Left renal pelvis (tissue), 4 donors: ENCODE measurements around the gene ASTE1. TPM values are rescaled to one million over a fixed set of nuclear protein-coding genes. Genes with fewer than 3 reads are reported as not detected.
"Not testable (repeated sequence)": the region's sequence is repeated elsewhere in the genome, so short reads cannot be mapped to it uniquely, and the experiment has no call there.

Source experiments
- DNase-seq, 4 donors: peaks; one replicate each; pipeline ENCODE4 v3.0.0-alpha.2; 2013; ENCODE audit warnings: low read depth in 4 of 4, low spot score in 3 of 4
- polyA plus RNA-seq, 4 donors: library from polyadenylated mRNA; unstranded; fragments of 120-200 nt; gene quantifications; one replicate each; pipeline ENCODE4 v1.2.1, GENCODE V29; 2013; ENCODE audit not compliant: insufficient read length in 4 of 4

The ASTE1 gene
- polyA plus RNA-seq, 4 donors: 12.8 to 15.9 (median 13.9) TPM

DNA sequence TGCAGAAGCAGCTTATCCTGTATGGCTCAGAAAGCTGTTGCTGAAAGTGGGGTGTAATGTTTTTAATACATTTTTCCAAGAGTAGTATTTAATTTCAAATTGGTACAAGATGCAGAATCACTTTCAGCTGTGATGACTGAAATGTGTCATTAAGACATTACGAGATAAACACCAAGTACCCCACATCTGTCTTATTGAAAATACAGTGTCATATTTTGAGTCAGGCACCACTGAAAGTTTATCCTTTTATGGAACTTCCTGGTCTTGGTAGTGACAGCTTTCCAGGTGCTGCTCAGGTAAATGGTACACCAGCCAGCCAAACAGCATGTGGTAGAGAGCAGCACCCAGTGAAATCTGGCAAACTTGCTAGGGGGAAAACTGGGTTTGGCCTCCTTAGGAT is 16.9 kb downstream of the ASTE1 start:
- no peak for DNase-seq

DNA sequence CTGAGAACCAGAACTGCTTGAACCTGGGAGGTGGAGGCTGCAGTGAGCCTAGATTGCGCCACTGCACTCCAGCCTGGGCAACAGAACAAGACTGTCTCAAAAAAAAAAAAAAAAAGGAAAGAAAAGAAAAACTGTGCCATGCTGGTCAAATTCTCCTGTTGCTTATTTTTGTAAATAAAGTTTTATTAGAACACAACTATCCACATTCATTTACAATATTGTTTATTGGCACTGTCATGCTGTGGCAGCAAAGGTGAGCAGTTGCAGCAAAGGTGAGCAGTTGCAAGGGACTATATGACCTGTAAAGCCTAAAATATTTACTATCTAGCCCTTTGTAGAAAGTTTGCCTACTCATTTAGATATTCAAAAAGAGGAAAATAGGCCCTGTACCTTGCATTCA is 18.3 kb downstream of the ASTE1 start:
- DNase-seq: no peak

DNA sequence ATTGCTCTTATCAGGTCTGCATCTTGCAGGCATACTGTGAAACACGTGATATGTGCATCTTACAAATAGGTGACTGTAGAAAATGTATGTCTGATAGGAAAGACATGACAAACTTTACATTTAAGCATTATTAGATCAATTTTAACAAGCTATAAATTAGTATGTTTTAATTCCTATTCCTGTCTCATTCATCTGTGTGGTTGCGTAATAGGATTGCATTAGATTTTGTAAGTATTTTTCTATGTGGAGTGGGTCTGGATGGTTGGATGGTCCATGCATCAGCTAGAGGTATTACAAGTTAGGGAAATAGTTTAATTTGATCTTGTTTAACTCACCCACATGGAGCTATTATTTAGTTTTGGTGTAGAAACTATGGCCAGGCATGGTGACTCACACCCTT is 18.8 kb downstream of the ASTE1 start:
- no peak for DNase-seq

DNA sequence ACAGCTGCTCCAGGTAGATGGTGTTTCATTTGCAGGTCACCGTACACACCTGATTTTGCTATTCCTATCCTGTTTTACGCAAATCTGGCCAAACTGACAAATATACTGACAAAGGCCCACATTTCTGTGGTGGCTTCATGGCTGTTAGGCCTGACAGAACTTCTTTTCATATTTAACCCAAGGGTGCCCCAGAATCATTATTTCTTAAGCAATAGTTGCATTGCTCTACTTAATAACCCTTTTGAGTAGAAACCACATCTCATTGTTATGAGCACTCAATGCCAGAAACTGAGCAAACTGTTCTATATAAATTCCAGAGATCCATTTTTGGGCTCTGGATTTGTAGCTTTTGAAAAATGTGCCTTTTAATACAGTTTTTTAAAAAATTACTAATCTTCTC is 19.4 kb downstream of the ASTE1 start:
- no peak for DNase-seq

DNA sequence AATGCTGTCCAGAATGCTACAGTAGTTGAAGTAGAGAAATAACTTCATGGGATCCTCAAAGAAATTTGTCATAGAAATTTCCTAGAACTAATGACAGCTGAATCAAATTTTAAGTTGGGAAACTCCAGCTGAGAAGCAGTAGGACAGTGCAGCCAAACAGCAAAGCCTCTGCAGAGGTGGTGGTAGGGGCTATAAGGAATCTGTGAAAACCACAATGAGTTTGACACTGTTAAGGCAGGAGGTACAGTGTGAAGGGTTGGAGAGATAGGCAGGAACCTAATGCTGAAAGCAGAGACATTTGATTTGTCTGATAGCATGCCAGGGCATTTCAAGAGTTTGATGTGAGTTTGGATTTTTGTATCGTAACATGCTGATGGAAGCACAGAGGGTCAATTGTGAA is 22.0 kb downstream of the ASTE1 start:
- no peak for DNase-seq

DNA sequence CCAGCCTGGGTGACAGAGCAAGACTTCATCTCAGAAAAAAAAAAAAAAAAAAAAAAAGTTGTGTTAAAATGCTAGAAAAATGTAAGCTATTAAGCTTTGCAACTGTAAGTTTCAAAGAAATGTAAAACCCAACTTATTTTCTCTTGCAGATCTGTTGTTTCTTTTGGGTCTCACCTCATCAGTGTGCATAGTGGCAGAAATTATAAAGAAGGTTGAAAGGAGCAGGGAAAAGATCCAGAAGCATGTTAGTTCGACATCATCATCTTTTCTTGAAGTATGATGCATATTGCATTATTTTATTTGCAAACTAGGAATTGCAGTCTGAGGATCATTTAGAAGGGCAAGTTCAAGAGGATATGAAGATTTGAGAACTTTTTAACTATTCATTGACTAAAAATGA is 25.6 kb downstream of the ASTE1 start:
- no peak for DNase-seq

DNA sequence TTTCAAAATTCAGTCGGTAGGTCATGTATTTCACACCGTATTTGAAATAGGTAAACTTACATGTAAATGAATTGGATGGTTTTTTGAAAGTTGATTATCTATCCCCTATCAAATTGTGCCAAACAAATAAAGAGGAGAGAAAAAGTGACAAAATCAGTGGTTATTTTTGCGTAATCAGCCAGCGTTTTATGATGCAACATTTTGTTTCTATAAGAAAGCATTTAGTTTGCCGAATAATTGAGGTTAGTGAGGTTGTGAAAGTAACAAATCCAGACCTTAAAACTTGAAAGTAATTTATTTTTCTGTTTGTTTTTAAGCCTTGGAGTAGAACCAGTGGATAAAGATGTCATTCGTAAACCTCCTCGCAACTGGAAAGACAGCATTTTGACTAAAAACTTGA is 29.3 kb downstream of the ASTE1 start:
- DNase-seq: no peak

DNA sequence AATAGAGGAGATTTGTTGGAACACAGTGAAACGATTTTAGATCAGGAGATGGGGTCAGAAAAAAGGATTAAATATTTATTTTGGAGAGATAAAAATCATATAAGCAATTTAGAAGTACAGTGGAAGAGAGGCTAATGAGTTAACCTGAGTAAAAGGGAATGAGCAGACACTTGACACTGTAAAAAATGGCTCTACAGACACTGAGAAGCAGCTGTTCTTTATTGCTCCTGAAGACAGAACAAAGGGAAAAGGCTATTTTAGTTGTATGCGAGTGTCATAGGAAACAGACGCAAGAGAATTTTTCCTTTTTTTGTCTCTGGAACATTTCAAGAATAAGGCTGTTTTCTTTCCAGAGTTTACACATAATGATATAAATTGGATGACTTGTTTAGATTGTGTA is 34.3 kb downstream of the ASTE1 start:
- DNase-seq: no peak

DNA sequence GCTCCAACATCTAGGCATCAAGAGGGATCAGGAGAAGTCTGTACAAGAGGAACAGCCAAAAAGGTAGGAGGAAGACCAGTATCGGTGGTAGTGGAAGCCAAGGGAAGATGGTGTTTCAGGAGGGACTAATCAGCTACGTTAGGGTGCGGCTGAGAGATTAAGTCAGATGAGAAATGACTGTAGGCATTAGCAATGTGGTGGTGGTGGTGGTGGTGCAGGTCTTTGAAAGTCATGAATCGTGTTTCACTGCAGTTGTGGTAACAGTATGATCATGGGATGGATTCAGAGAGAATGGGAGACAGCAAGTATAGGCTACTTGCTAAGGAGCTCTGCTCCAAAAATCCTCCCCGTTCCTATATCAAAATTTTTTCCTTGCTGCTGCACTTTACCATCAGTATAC is 35.5 kb downstream of the ASTE1 start:
- no peak for DNase-seq

DNA sequence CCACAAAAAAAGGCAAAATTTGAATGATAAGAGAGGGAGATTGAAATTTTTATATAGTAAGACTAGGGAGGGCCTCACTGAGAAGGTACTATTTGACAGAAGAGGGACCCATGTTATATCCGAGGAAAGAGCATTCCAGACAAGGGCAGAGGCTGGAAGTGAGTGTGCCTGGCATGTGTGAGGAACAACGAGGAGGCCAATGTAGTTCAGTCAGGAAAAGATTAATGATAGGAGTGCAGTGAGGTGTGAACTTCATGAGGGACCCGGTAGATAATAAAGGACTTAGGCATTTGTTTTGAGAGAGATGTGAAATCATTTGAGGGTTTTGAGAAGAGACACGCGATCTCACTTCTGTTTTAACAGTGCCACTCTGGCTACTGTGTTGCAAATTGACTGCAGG is 36.3 kb downstream of the ASTE1 start:
- DNase-seq: no peak

DNA sequence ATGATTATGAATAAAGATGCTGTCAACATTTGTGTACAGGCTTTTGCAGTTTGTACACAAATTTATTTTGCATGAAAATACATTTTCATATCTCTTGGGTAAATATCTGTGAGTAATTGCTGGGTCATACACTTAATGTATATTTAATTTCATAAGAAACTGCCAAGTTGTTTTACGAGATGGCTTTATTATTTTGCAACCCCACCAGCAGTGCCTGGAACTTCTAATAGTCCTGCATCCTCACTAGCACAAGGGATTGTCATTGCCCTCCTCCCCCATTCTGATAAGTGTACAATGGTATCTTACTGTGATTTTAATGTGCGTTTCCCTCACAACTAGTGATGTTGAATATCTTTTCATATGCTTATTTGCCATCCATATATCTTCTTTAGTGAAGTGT is 45.2 kb downstream of the ASTE1 start:
- no peak for DNase-seq

DNA sequence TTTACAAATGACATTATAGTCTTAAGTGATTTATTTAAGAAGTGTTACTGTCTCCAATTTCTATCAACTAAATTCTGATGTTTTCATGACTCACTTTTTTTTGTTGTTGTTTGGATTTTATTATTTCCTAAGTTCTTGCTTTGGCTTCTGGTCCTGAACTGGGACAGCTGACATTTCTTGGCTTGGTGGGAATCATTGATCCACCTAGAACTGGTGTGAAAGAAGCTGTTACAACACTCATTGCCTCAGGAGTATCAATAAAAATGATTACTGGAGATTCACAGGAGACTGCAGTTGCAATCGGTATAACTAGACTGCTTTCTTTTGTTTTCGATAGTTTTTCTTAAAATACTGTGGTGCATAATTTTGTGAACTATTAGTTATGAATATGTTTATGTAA is 47.5 kb downstream of the ASTE1 start:
- DNase-seq: no peak

DNA sequence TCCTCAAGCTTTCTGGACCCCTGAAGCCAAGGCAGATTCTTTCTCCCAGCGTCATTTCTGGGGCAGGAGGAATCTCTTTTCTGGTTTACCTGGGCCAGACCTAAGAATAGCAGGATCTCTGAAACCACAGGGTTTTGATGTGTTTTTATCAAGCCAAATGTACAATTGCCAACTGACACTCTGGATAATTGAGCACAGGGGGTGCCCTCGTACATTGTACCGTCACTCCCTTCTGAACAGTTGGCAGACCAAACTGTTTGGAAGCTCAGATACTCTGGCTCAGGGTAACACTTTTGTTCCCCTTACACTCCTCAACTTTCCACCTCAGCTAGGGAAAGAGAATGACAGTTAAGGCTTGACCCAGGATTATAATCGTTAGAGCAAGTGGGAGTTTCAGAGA is 49.9 kb downstream of the ASTE1 start:
- no peak for DNase-seq

DNA sequence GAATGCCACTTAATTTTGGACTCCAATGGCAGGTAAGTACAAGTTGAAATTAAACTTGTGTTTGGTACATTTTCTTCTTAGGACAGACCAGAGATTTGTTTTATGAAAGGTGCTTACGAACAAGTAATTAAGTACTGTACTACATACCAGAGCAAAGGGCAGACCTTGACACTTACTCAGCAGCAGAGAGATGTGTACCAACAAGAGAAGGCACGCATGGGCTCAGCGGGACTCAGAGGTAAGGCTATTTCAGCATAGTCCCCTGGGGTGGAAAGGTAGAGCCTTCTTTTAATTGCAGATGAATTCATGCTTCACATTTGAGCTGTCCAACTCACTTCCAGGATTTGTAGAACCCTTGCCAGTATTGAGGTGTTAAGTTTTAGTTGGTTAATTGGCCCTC is 51.4 kb downstream of the ASTE1 start:
- no peak for DNase-seq

DNA sequence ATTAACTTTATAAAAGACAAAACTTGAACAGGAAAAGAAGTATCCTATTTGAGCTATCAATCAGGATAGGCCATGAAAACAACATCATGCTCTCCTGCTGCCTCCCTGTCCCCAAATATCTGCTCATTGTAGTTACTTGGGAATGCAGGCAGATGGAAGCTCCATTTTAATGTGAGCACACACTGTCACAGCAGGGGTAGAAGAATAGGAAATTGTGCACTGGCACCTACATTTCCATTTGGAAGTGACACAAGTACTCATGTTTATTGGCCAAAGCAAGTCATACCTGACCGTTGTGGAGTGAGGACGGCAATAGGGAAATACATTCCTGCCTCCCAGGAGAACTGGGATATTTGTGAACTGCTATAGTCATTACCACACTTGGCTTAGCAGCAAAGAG is 52.4 kb downstream of the ASTE1 start:
- no peak for DNase-seq

DNA sequence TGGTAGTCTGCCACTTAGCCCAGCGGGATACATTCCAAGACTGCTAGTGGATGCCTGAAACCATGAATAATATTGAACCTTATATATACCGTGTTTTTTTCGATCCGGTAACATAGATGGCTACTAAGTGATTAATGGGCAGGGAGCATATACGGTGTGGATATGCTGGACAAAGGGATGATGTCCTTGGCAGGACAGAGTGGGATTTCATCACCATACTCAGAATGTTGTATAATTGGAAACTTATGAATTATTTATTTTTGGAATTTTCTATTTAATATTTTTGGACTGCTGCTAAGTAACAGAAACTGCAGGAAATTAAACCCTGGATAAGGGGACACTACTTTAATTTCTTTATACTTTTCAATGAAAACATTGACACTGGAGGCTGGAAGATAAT is 53.2 kb downstream of the ASTE1 start:
- DNase-seq: no peak

DNA sequence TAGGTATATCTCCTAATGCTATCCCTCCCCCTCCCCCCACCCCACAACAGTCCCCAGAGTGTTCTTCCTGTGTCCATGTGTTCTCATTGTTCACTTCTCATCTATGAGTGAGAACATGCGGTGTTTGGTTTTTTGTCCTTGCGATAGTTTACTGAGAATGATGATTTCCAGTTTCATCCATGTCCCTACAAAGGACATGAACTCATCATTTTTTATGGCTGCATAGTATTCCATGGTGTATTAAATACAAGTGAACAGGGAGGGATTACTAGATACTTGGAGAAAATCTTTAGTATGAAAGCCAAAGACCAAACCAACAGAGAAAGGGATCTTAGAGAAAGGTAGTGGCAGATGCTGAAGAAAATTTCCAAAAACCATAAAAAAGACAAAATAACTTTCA is 54.0 kb downstream of the ASTE1 start:
- not testable (repeated sequence) for DNase-seq

DNA sequence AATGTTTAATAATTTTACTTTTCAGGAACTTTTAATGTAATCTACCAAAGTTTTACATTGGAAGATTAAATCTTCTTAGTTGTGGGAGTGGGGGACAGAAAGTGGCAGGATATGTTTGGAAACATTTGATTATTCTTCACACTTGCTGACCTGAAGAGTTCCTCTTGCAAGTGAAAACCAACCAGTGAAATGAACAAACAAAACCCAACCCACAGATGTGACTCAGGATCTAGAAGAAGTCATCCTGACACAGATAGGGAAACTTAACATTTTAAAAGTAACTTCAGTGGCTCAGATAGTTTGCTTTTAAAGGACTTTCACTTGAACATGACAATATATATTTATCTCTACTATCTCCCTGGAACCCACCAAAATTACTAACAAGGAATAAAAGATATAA is 55.4 kb downstream of the ASTE1 start:
- DNase-seq: no peak

DNA sequence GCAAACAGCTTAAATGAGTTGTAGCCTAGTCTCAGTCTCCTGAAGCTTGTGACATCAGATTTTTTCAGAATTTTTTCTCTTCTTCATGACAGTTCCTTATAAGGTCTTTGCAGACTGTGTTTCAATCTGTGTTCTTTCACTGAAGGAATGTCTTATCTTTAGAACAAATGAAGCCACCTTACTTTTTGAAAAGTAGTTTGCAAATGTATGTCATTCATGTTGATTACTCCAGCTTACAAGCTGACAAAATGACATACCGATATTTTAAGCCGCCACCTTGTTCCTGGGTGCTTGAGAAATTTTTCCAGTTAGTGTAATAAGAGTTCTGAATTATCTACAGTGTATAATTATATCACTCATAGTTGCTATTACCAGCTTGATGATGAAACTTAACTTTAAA is 57.0 kb downstream of the ASTE1 start:
- no peak for DNase-seq

DNA sequence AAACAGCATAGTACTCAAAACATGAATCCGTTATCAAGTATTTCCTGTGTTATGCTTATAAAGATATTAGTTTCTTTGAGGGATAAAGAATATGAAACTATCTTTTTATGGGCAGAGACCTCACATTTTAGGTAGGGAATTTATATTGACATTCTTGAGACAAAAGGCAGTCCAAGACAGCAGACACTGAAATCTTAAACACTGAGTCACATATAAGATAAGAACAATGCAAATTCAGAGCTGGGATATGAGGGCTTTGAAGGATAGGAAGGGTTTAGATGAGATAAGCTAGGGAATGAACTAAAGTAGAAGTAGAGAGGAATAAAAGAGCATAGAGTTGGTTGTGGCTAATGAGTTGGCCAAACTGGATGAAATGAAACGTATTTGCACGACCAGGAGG is 58.4 kb downstream of the ASTE1 start:
- no peak for DNase-seq

DNA sequence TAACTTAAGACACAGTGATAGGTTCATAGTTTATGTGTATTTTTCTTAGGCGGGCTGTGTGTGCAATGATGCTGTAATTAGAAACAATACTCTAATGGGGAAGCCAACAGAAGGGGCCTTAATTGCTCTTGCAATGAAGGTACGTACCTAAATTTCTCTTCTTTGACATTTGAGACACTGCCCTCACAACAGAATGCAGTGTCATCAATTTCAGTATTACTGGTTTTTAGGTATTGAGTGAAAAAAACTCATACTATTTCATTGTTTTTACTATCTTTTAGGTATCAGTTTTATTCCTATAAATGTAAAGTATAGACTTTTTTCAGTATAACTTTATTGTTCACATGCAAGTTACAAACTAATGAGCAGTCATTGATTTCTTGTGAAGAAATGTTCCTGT is 59.3 kb downstream of the ASTE1 start:
- DNase-seq: no peak

DNA sequence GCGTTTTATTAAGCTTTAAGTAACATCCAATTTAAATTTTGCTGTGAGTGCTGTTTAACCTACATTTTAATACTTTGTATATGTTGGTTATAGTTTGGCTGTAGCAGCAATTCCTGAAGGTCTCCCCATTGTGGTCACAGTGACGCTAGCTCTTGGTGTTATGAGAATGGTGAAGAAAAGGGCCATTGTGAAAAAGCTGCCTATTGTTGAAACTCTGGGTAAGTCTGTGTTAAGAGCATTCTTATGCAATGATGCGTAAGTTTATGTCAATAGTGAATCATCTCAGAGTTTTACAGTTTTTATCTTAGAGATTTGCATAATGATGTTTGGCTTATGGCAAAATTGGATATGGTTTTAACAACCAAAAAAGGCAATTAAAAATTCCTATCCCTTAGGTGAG is 62.7 kb downstream of the ASTE1 start:
- no peak for DNase-seq
